A204.1 (cell line): ENCODE data around the gene ZGLP1.

Experiments
- FAIRE-seq: peaks from 2 replicates; lab custom pipeline; 2012; peaks lifted over from hg19 to GRCh38; lab: Jason Lieb, UNC

Gene ZGLP1

GRCh38 chr19:10277795-10278589 lies 31.6 kb downstream of the ZGLP1 start:
- no peak for FAIRE-seq

GRCh38 chr19:10274589-10274988 lies 35.0 kb downstream of the ZGLP1 start:
- no peak for FAIRE-seq

- FAIRE-seq, result no peak
Observed at GRCh38 chr19:10271543-10272086, 38.0 kb downstream of the ZGLP1 start.

- FAIRE-seq, result no peak
Observed at GRCh38 chr19:10270616-10271394, 38.8 kb downstream of the ZGLP1 start, which contains the start of gene ICAM1. TSS of gene ICAM1 (plus strand) at chr19:10271120. CDS start at chr19:10271160, 40 bp downstream.

GRCh38 chr19:10270180-10270615 lies 39.4 kb downstream of the ZGLP1 start:
- no peak for FAIRE-seq

GRCh38 chr19:10269333-10270179 lies 40.1 kb downstream of the ZGLP1 start:
- FAIRE-seq, result no peak

- FAIRE-seq, result no peak
Observed at GRCh38 chr19:10268071-10268470, 41.5 kb downstream of the ZGLP1 start.

GRCh38 chr19:10266706-10267105 lies 42.9 kb downstream of the ZGLP1 start:
- FAIRE-seq, result no peak

GRCh38 chr19:10262771-10263170 lies 46.8 kb downstream of the ZGLP1 start:
- FAIRE-seq, result no peak

GRCh38 chr19:10260141-10260584 lies 49.5 kb downstream of the ZGLP1 start:
- FAIRE-seq, result no peak

GRCh38 chr19:10259162-10259905 lies 50.3 kb downstream of the ZGLP1 start:
- no peak for FAIRE-seq

- no peak for FAIRE-seq
Observed at GRCh38 chr19:10258080-10258710, 51.4 kb downstream of the ZGLP1 start.

- no peak for FAIRE-seq
Observed at GRCh38 chr19:10256970-10257615, 52.5 kb downstream of the ZGLP1 start.

- no peak for FAIRE-seq
Observed at GRCh38 chr19:10256551-10256950, 53.1 kb downstream of the ZGLP1 start.

- FAIRE-seq, result no peak
Observed at GRCh38 chr19:10255358-10255757, 54.3 kb downstream of the ZGLP1 start.
